ENCODE results near the gene NDUFAF2. TPM values are rescaled to one million over a fixed set of nuclear protein-coding genes. Genes with fewer than 3 reads are reported as not detected.

The NDUFAF2 gene
- total and polyA plus RNA-seq, 2 of the 8 experiments (the other 6 are each of a cell fraction or from before 2014, with no cell fraction given), result 10.7 to 46.5 TPM

GRCh38 chr5:60943624-60944023 lies 1.4 kb upstream of the NDUFAF2 start:
- FAIRE-seq, result no peak
- Histone ChIP-seq H3K27ac (ENCODE audit: low read depth, low read length) (no peak overlapping the region), H3K4me1 (replicated peaks in 1 of 4; ENCODE audit: control insufficient read depth in 3 of 4, insufficient read depth in 4 of 4, low read length in 3 of 4) (peaks cover 0 to 5% (median under 1%) of the 10 kb centered on the region in 4 experiments; a peak in 2 of 7 replicates)
- TF ChIP-seq ZNF274 (IDR thresholded peaks at IDR 0.05; ENCODE audit: borderline replicate concordance, extremely low read depth, low read length) (no peak), BCL11A (IDR thresholded peaks at IDR 0.05; ENCODE audit: low read depth in 2 of 2, low read length in 2 of 2) (no peak), NANOG (IDR thresholded peaks at IDR 0.05; ENCODE audit: insufficient read depth, low read depth, low read length, poor library complexity, severe bottlenecking) (no peak), ATF2 (IDR thresholded peaks at IDR 0.05; ENCODE audit: low read length) (no peak), PHF8 (conservative IDR thresholded peaks at IDR 0.05; ENCODE audit: low read depth, low read length) (no peak), MAX (IDR thresholded peaks at IDR 0.05) (no peak), SIRT6 (IDR thresholded peaks at IDR 0.05; ENCODE audit: low read length) (no peak), TEAD4 (IDR thresholded peaks at IDR 0.05; ENCODE audit: low read depth, low read length) (no peak), CHD1 (IDR thresholded peaks at IDR 0.05; ENCODE audit: low read depth, low read length) (no peak), JUN (IDR thresholded peaks at IDR 0.05; ENCODE audit: low read depth, low read length) (no peak), POLR2AphosphoS5 (IDR thresholded peaks at IDR 0.05; ENCODE audit: low read depth, low read length) (no peak), CHD2 (IDR thresholded peaks at IDR 0.05; ENCODE audit: low read length) (no peak), GTF2F1 (IDR thresholded peaks at IDR 0.05; ENCODE audit: borderline replicate concordance, low read depth, low read length) (no peak)

More at GRCh38 chr5:60943624-60944023, 1.4 kb upstream of the NDUFAF2 start:
- Histone ChIP-seq H3K27me3 (replicated peaks in 1 of 4; ENCODE audit: control insufficient read depth in 3 of 4, extremely low read depth in 1 of 4, insufficient read depth in 3 of 4, low read length in 3 of 4) (no peaks in the 10 kb centered on the region; a peak in 1 of 7 replicates), H4K8ac (ENCODE audit: extremely low read depth, insufficient read depth, low read length) (no peak overlapping the region), H4K5ac (ENCODE audit: insufficient read length, low read depth, low read length) (no peak overlapping the region), H2AFZ (ENCODE audit: low read length) (no peak overlapping the region), H3K79me1 (ENCODE audit: low read depth, low read length) (peaks cover 2% of the 10 kb centered on the region), H3K56ac (replicated peaks; ENCODE audit: insufficient read length, low read depth, low read length) (no peak overlapping the region), H3K9me3 (ENCODE audit: insufficient read depth in 2 of 2, low read depth in 1 of 2, low read length in 1 of 2) (peaks cover 0 to 3% of the 10 kb centered on the region in 2 experiments; a peak in 1 of 4 replicates), H2BK120ac (replicated peaks; ENCODE audit: low read depth, low read length) (no peak overlapping the region), H3K23ac (ENCODE audit: insufficient read length) (no peak overlapping the region), H3K18ac (ENCODE audit: extremely low read depth, low read length) (no peak overlapping the region), H3K36me3 (ENCODE audit: control insufficient read depth in 2 of 4, insufficient read depth in 4 of 4, low read length in 3 of 4) (peaks cover 0 to 5% (median 0%) of the 10 kb centered on the region in 4 experiments; a peak in 2 of 8 replicates), H2AK5ac (ENCODE audit: low read depth, low read length) (no peak overlapping the region), H3K14ac (ENCODE audit: insufficient read length) (no peak overlapping the region), H3K79me2 (ENCODE audit: control insufficient read depth in 1 of 2, insufficient read depth in 2 of 2, low read length in 2 of 2) (peaks cover 3 to 67% of the 10 kb centered on the region in 2 experiments), H2BK20ac (ENCODE audit: low read length) (no peak overlapping the region), H2BK12ac (ENCODE audit: low read depth, low read length) (no peak overlapping the region), H2BK5ac (ENCODE audit: low read depth, low read length) (no peak overlapping the region), H4K91ac (replicated peaks; ENCODE audit: insufficient read length, low read length) (no peak overlapping the region), H2BK15ac (ENCODE audit: low read length) (no peak overlapping the region), H3K4ac (replicated peaks; ENCODE audit: insufficient read length, low read depth, low read length) (no peak overlapping the region), H3K23me2 (ENCODE audit: low read depth, low read length) (peaks cover 7% of the 10 kb centered on the region; the same call in 1 of the 2 replicates), H4K20me1 (replicated peaks in 1 of 2; ENCODE audit: control insufficient read depth in 1 of 2, insufficient read depth in 2 of 2, low read length in 2 of 2) (no peaks in the 10 kb centered on the region), H3K9ac (replicated peaks in 1 of 4; ENCODE audit: extremely low read depth in 1 of 4, low read depth in 3 of 4, low read length in 3 of 4) (no peak overlapping the region), H3K4me2 (ENCODE audit: insufficient read depth in 1 of 2, low read depth in 2 of 2, low read length in 2 of 2) (peak overlapping the region; percentile 86 to 94; a peak in 2 of 4 replicates), H3K4me3 (ENCODE audit: extremely low read depth in 1 of 4, insufficient read depth in 2 of 4, low read depth in 3 of 4, low read length in 4 of 4) (peak overlapping the region in 2 of 4 experiments; percentile 78 to 81; a peak in 2 of 8 replicates)
- no peak for DNase-seq (ENCODE audit: low read depth in 1 of 2, low spot score in 2 of 2)
- ChIA-PET POLR2A (ENCODE audit: partially characterized antibody) (no interaction called here), CTCF (ENCODE audit: partially characterized antibody) (interaction anchor here (1.0 kb wide), 2 partner anchors 10 to 13 kb away, joined by 3 to 5 read pairs; no protein-coding TSS in a partner anchor)
- 86% methylated on average over 3 of the region's 3 CpGs; no CpG with 5 or more reads in 1 of the 2 experiments for WGBS, 2 experiments (ENCODE audit: extremely low coverage in 1 of 2, insufficient coverage in 1 of 2, insufficient read length in 1 of 2, insufficient replicate concordance in 2 of 2, low coverage in 1 of 2, low lambda C conversion rate in 2 of 2, missing lambda C conversion rate in 1 of 2)
